OCI-LY3 (cell line): Measurements from ENCODE around the gene SPINDOC.

Experiments used
- EZH2phosphoT487 ChIP-seq: fragments of 200-600 bp; shearing (Covaris generic); IDR thresholded peaks from 2 replicates; pipeline ENCODE4 v1.6.1; 2018; ENCODE audit warnings: antibody characterized with exemption, mixed run types, low read depth
- TF ChIP-seq, protein P1 (sequence below): fragments of 200-600, 300-600 bp; sonication (generic); IDR thresholded peaks from 2 replicates; pipeline ENCODE4 v1.5.1; 2014; ENCODE audit warnings: antibody characterized with exemption, low read length, low read depth

DNA sequence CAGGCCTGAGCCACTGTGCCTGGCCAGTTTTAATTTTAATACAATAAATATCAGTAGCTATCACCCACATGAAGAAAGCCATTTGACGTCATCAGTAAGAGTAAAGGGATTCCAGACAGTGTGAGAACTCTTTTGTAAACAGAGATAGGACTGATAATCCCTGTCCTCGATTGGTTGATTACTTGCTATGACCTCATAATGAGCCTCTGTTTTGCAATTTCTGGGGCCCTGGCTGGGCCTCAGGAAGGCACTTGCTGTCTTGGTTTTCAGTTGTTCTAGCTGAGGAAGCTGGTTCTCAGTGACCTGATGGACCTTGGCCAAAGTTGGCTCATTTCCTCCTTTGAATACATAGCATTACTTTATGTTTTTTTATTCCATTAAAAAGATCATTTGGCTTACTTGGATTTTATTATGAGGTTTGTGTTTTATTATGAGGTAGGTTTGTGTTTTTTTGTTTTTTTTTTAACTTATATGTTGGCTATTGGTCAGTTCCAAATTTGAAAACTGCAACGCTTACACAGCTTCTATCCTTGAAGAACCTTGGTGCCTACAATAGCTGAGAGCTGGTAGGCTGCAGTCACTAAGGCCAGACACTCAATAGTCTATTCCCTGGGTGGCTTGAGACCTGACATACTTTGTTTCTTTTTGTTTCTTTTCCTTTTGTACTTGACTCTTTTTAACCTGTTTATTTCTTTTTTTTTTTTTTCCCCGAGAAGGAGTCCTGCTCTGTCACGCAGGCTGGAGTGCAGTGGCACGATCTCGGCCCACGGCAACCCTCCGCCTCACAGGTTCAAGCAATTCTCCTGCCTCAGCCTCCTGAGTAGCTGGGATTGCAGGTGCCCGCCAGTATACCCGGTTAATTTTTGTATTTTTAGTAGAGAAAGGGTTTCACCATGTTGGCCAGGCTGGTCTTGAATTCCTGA lies 45.6 kb downstream of the SPINDOC start:
- TF ChIP-seq, protein P1, sequence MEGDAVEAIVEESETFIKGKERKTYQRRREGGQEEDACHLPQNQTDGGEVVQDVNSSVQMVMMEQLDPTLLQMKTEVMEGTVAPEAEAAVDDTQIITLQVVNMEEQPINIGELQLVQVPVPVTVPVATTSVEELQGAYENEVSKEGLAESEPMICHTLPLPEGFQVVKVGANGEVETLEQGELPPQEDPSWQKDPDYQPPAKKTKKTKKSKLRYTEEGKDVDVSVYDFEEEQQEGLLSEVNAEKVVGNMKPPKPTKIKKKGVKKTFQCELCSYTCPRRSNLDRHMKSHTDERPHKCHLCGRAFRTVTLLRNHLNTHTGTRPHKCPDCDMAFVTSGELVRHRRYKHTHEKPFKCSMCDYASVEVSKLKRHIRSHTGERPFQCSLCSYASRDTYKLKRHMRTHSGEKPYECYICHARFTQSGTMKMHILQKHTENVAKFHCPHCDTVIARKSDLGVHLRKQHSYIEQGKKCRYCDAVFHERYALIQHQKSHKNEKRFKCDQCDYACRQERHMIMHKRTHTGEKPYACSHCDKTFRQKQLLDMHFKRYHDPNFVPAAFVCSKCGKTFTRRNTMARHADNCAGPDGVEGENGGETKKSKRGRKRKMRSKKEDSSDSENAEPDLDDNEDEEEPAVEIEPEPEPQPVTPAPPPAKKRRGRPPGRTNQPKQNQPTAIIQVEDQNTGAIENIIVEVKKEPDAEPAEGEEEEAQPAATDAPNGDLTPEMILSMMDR, result no peak
- no peak for TF ChIP-seq EZH2phosphoT487
